K562 (cell line): Measurements from ENCODE around the gene ECE2. TPM values are rescaled to one million over a fixed set of nuclear protein-coding genes. Genes with fewer than 3 reads are reported as not detected.

Experiments
- CBX1 ChIP-seq: sonication (generic); IDR thresholded peaks from 2 replicates; pipeline ENCODE4 v1.6.1; 2016; ENCODE audit warnings: antibody characterized with exemption, low read depth, mild to moderate bottlenecking
- ELF2 ChIP-seq: fragments of 250-450 bp; sonication (Bioruptor Pico); IDR thresholded peaks from 2 replicates; pipeline ENCODE4 v1.5.0; 2021; ENCODE audit warnings: mild to moderate bottlenecking
- FOXK2 ChIP-seq, 2 experiments: fragments of 450-650 bp; IDR thresholded peaks in 1 of 2; conservative IDR thresholded peaks in 1 of 2; 2 replicates each; pipeline ENCODE4 v1.6.1; 2016; ENCODE audit warnings: low read depth in 2 of 2, mild to moderate bottlenecking in 1 of 2
- GABPA ChIP-seq: fragments of 200-800 bp; sonication (Bioruptor generic); conservative IDR thresholded peaks from 2 replicates; pipeline ENCODE4 v1.6.1; 2016; ENCODE audit warnings: low read depth, missing genetic modification characterization, missing compliant biosample characterization
- GTF2F1 ChIP-seq: IDR thresholded peaks from 2 replicates; pipeline ENCODE4 v1.6.1; 2011; ENCODE audit warnings: low read depth, low read length, improper control_type of control experiment
- HDAC1 ChIP-seq, 2 experiments: fragments of 450-650 bp; IDR thresholded peaks; 2 replicates each; pipeline ENCODE4 v1.6.1; 2016 to 2017; ENCODE audit warnings: inconsistent platforms in 1 of 2, mild to moderate bottlenecking in 1 of 2, moderate library complexity in 1 of 2
- HIVEP1 ChIP-seq: fragments of 250-450 bp; sonication (Bioruptor Pico); IDR thresholded peaks from 2 replicates; pipeline ENCODE4 v1.4.0; 2020; ENCODE audit warnings: mild to moderate bottlenecking
- HMG20A ChIP-seq: fragments of 450-650 bp; formaldehyde crosslinking; conservative IDR thresholded peaks from 2 replicates; pipeline ENCODE4 v1.4.0; 2020; ENCODE audit warnings: mild to moderate bottlenecking, mixed read lengths
- MAFF ChIP-seq: IDR thresholded peaks from 2 replicates; pipeline ENCODE4 v1.6.1; 2012; ENCODE audit warnings: low read length, improper control_type of control experiment
- MAZ ChIP-seq, 2 experiments: fragments of 450-650 bp in 1 of 2; sonication (generic) in 1 of 2; formaldehyde crosslinking; IDR thresholded peaks in 1 of 2; conservative IDR thresholded peaks in 1 of 2; 2 replicates each; pipeline versions ENCODE4 v1.4.0 to v1.5.0; 2020; ENCODE audit warnings: mild to moderate bottlenecking in 1 of 2, missing genetic modification reagents in 1 of 2
- MED1 ChIP-seq: sonication (generic); formaldehyde crosslinking; IDR thresholded peaks from 2 replicates; pipeline ENCODE4 v1.8.1; 2023; ENCODE audit warnings: missing genetic modification reagents, borderline replicate concordance
- MEIS2 ChIP-seq: fragments of 450-650 bp; IDR thresholded peaks from 2 replicates; pipeline ENCODE4 v1.6.1; 2014; ENCODE audit warnings: mild to moderate bottlenecking; ENCODE audit not compliant: partially characterized antibody
- NONO ChIP-seq, 2 experiments: fragments of 200-400 bp in 1 of 2; fragments of 450-650 bp in 1 of 2; formaldehyde crosslinking in 1 of 2; IDR thresholded peaks; 2 replicates each; pipeline ENCODE4 v1.6.1; 2017; ENCODE audit warnings: low read depth in 2 of 2, mild to moderate bottlenecking in 2 of 2, moderate library complexity in 2 of 2, low read length in 1 of 2
- PHB ChIP-seq: fragments of 250-450 bp; sonication (Bioruptor Pico); IDR thresholded peaks from 2 replicates; pipeline ENCODE4 v1.5.0; 2021
- PRMT5 ChIP-seq: sonication (generic); formaldehyde crosslinking; IDR thresholded peaks from 2 replicates; pipeline ENCODE4 v1.5.0; 2020; ENCODE audit warnings: missing genetic modification reagents
- RAD21 ChIP-seq, 2 experiments: fragments of 250-450 bp in 1 of 2; fragments of 450-650 bp in 1 of 2; sonication (Bioruptor Pico) in 1 of 2; formaldehyde crosslinking in 1 of 2; IDR thresholded peaks in 1 of 2; conservative IDR thresholded peaks in 1 of 2; 2 replicates each; pipeline versions ENCODE4 v1.4.0 to v1.8.0; 2020 to 2022; ENCODE audit warnings: mild to moderate bottlenecking in 2 of 2, moderate library complexity in 1 of 2
- SAP30 ChIP-seq: fragments of 200-600 bp; sonication (generic); IDR thresholded peaks from 2 replicates; pipeline ENCODE4 v1.6.1; 2012; ENCODE audit warnings: borderline replicate concordance, low read depth, mild to moderate bottlenecking, moderate library complexity, low read length, control low read depth, inconsistent platforms; ENCODE audit not compliant: insufficient read depth, poor library complexity, severe bottlenecking
- SIN3B ChIP-seq: fragments of 450-650 bp; IDR thresholded peaks from 2 replicates; pipeline ENCODE4 v1.6.1; 2017; ENCODE audit warnings: low read depth, mild to moderate bottlenecking, moderate library complexity
- SUPT5H ChIP-seq: fragments of 450-650 bp; IDR thresholded peaks from 2 replicates; pipeline ENCODE4 v1.6.1; 2016
- TAF1 ChIP-seq: IDR thresholded peaks from 2 replicates; pipeline ENCODE4 v1.6.1; 2011; ENCODE audit warnings: mild to moderate bottlenecking, low read length, moderate library complexity; ENCODE audit not compliant: insufficient read depth, control insufficient read depth, severe bottlenecking; ENCODE audit errors: extremely low read depth
- U2AF2 ChIP-seq: fragments of 200-400 bp; formaldehyde crosslinking; optimal IDR thresholded peaks from 2 replicates; pipeline ENCODE3; 2017; ENCODE audit warnings: low read depth, mild to moderate bottlenecking, low read length
- ZBTB7A ChIP-seq: IDR thresholded peaks from 2 replicates; pipeline ENCODE4 v1.6.1; 2011; ENCODE audit warnings: low read depth, mild to moderate bottlenecking, low read length, moderate library complexity, borderline replicate concordance; ENCODE audit not compliant: control insufficient read depth
- ZNF140 ChIP-seq: fragments of 250-450 bp; sonication (Bioruptor Pico); IDR thresholded peaks from 2 replicates; pipeline ENCODE4 v1.8.0; 2021; ENCODE audit warnings: moderate library complexity, mild to moderate bottlenecking, inconsistent platforms
- ZNF174 ChIP-seq: fragments of 250-450 bp; sonication (Bioruptor Pico); IDR thresholded peaks from 2 replicates; pipeline ENCODE4 v1.4.0; 2020; ENCODE audit warnings: mild to moderate bottlenecking
- ZNF184 ChIP-seq: sonication (generic); formaldehyde crosslinking; IDR thresholded peaks from 2 replicates; pipeline ENCODE4 v1.5.0; 2020; ENCODE audit warnings: missing genetic modification reagents
- ZNF263 ChIP-seq: sonication (generic); formaldehyde crosslinking; IDR thresholded peaks from 2 replicates; pipeline ENCODE4 v1.8.0; 2022; ENCODE audit warnings: mild to moderate bottlenecking, missing genetic modification reagents, borderline replicate concordance
- polyA plus RNA-seq, 8 experiments: library from polyadenylated mRNA; depleted of rRNA in 4 of 8; stranded (reverse) in 5 of 8; unstranded in 3 of 8; fragments of >200 nt; fragmentation: Nextera tagmentation in 2 of 8; fragmentation: Illumina TruSeq in 1 of 8; extraction: Ambion mirVana in 2 of 8; extraction: Trizol in 1 of 8; gene quantifications; 2 replicates each; pipeline versions ENCODE4 v1.2.1 to v1.2.3, GENCODE V29; 2011 to 2014; ENCODE audit warnings: inconsistent platforms in 1 of 8, missing spikeins in 1 of 8
- total RNA-seq, 7 experiments: library from RNA; depleted of rRNA in 6 of 7; stranded (reverse); fragments of >200 nt in 6 of 7; fragmentation: Illumina TruSeq in 2 of 7; extraction: Trizol in 2 of 7; gene quantifications; 2 replicates each; pipeline versions ENCODE4 v1.2.1 to v1.2.3, GENCODE V29; 2011 to 2021; ENCODE audit warnings: low replicate concordance in 1 of 7
- TF ChIP-seq, protein P1 (sequence below), 2 experiments: fragments of 450-650 bp in 1 of 2; sonication (generic) in 1 of 2; formaldehyde crosslinking in 1 of 2; IDR thresholded peaks in 1 of 2; conservative IDR thresholded peaks in 1 of 2; 2 replicates each; pipeline versions ENCODE4 v1.6.1 to v1.8.1; 2016 to 2023; ENCODE audit warnings: mild to moderate bottlenecking in 2 of 2, moderate library complexity in 2 of 2, inconsistent platforms in 1 of 2, missing genetic modification reagents in 1 of 2
- TF ChIP-seq, protein P2 (sequence below): fragments of 250-450 bp; sonication (Bioruptor Pico); IDR thresholded peaks from 2 replicates; pipeline ENCODE4 v1.8.0; 2022; ENCODE audit warnings: moderate library complexity, mild to moderate bottlenecking, inconsistent platforms

ECE2 gene
- total and polyA plus RNA-seq, 9 of the 15 experiments (the other 6 are each of a cell fraction or from before 2014, with no cell fraction given), result not detected

DNA sequence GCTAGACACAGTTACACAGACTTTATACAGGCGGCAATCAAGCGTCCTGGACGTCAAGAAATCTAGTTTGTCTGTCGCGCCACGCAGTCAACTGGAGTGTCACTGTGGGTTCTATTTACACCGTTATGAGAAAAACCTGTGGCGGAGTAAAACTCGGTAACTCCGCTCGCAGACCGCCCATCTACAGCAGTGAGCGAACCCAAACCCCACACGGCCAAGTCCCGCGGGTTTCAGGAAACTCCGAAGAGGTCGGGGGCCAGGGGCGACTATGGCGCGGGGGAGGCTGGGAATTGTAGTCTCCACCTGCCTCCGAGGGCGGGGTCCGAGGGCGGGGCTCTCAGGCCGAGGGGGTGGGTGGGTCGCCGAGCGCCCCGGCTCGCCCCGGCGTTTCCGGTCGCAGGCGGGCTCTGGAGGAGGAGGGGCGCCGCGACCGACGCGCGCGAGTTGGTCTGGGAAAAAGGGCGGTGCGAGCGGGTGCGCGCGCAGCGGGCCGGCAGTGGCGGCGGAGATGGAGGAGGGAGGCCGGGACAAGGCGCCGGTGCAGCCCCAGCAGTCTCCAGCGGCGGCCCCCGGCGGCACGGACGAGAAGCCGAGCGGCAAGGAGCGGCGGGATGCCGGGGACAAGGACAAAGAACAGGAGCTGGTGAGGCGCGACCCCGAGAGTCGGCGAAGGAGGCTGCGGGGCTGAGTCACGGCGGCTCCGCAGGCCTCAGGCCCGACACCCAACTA, 23.1 kb downstream of the ECE2 start, which contains the start of gene PSMD2 (continued):
- TF ChIP-seq MAFF (no peak), ZNF174 (CRISPR knock-in tag) (no peak), MED1 (CRISPR knock-in tag) (no peak), HIVEP1 (CRISPR knock-in tag) (no peak), GTF2F1 (no peak), U2AF2 (no peak), FOXK2 (conservative IDR thresholded peaks at IDR 0.05 in 1 of 2, IDR thresholded peaks at IDR 0.05 in 1 of 2; ENCODE audit: low read depth in 2 of 2) (peak; percentile 57 to 67; a peak in 2 of 4 replicates), TAF1 (peak; percentile 89), RAD21 (CRISPR knock-in tag; conservative IDR thresholded peaks at IDR 0.05 in 1 of 2, IDR thresholded peaks at IDR 0.05 in 1 of 2) (no peak), ZNF140 (CRISPR knock-in tag) (no peak), HDAC1 (IDR thresholded peaks at IDR 0.05) (peak in 1 of 2 experiments; percentile 71; a peak in 1 of 4 replicates), HMG20A (no peak), PRMT5 (CRISPR knock-in tag) (no peak), NONO (IDR thresholded peaks at IDR 0.05; ENCODE audit: low read depth in 2 of 2, low read length in 1 of 2) (0 out of 4 replicates have a peak, but pooled peaks of 1 of the 2 experiments have one; percentile 25), MEIS2 (peak; percentile 32), PHB (no peak), ZBTB7A (peak; percentile 68), ZNF184 (CRISPR knock-in tag) (no peak), GABPA (peak; percentile 92), SUPT5H (peak; percentile 84), SIN3B (peak; percentile 83), MAZ (CRISPR knock-in tag; conservative IDR thresholded peaks at IDR 0.05 in 1 of 2, IDR thresholded peaks at IDR 0.05 in 1 of 2) (peak; percentile 73 to 87), SAP30 (peak; percentile 60), ZNF263 (CRISPR knock-in tag) (0 out of 2 replicates have a peak, but pooled peaks have one; percentile 33), ELF2 (CRISPR knock-in tag) (no peak; the same call in 1 of the 2 replicates), CBX1 (no peak)
- TF ChIP-seq, protein P1, sequence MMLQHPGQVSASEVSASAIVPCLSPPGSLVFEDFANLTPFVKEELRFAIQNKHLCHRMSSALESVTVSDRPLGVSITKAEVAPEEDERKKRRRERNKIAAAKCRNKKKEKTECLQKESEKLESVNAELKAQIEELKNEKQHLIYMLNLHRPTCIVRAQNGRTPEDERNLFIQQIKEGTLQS (IDR thresholded peaks at IDR 0.05), result no peak
- TF ChIP-seq, protein P1 (CRISPR knock-in tag; conservative IDR thresholded peaks at IDR 0.05), result peak; percentile 57; the same call in 1 of the 2 replicates
- TF ChIP-seq, protein P2, sequence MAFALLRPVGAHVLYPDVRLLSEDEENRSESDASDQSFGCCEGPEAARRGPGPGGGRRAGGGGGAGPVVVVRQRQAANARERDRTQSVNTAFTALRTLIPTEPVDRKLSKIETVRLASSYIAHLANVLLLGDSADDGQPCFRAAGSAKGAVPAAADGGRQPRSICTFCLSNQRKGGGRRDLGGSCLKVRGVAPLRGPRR (CRISPR knock-in tag), result no peak
